NCI-H1436 (cell line): ENCODE results near the gene ZWINT.

Source experiments
- DNase-seq: peaks from one replicate; lab custom pipeline; 2025; lab: John Stamatoyannopoulos, UW

The ZWINT gene

GRCh38 chr10:56360967-56361612 lies at the start of gene ZWINT:
Gene ZWINT (minus strand): TSS chr10:56361259. CDS start chr10:56361236, 23 bp downstream.
- peak; percentile 94 for DNase-seq

GRCh38 chr10:56383806-56384205 lies 22.7 kb upstream of the ZWINT start:
- no peak for DNase-seq

GRCh38 chr10:56370217-56371113 lies 9.4 kb upstream of the ZWINT start:
- no peak for DNase-seq

GRCh38 chr10:56360583-56360966 lies 484 bp downstream of the ZWINT start:
- no peak for DNase-seq

GRCh38 chr10:56359837-56360236 lies 1.2 kb downstream of the ZWINT start:
- no peak for DNase-seq

DNA sequence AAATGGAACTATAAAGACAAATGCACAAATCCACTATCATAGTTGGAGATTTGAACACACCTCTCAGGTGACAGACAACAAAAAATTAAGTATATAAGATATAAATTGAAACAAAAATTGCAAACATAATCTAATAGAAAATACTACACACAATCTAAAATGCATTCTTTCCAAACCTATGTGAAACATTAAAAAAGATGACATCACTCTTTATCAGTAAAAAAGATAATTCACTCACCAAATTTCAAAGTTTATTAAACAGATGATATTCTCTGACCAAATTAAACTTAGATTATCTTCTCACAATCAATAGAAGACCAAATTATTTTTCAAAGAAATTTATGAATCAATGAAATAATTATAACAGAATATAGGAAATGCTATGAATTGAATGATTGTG lies 4.0 kb downstream of the ZWINT start:
- DNase-seq: no peak

DNA sequence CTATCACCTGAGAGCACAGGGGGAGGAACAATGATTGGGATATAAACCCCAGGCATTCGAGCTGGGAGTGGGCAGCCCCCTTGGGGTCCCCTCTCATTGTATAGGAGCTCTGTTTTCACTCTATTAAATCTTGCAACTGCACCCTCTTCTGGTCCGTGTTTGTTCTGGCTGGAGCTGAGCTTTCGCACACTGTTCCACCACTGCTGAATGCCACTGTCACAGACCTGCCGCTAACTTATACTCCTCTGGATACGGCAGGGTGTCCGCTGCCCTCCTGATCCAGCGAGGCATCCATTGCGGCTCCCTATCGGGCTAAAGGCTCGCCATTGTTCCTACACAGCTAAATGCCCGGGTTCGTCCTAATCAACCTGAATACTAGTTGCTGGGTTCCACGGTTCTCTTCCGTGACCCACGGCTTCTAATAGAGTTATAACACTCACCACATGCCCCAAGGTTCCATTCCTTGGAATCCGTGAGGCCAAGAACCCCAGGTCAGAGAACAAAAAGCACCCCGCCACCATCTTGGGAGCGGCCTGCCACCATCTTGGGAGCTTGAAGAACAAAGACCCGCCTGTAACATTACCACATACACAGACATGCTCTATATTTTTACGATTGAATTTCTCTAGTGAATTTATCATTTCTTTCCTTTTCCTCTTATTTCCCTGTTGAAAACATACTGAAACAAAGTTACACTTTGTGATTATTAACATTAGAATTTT lies 9.0 kb downstream of the ZWINT start:
- DNase-seq: no peak

- no peak for DNase-seq
These were observed 11.4 kb downstream of the ZWINT start for GRCh38 chr10:56349611-56350010.

DNA sequence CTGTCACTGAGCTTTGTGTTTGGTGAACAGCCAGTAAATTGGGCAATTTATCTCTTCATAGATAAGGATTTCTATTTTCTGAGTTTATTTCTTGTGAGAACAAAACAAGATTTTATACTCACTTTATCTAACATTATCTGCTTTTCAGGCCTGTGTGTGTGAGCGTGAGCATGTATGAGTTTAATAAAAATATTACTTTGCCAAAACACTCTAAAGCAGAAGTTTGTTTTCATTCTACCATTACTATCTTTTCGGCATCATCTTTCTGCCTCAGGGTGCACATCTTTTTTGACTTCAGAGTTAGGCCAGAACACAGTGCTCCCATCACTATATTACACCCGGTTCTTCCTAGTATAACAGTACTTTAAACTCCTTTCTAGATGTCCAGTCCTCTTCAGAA lies 13.0 kb downstream of the ZWINT start:
- no peak for DNase-seq

DNA sequence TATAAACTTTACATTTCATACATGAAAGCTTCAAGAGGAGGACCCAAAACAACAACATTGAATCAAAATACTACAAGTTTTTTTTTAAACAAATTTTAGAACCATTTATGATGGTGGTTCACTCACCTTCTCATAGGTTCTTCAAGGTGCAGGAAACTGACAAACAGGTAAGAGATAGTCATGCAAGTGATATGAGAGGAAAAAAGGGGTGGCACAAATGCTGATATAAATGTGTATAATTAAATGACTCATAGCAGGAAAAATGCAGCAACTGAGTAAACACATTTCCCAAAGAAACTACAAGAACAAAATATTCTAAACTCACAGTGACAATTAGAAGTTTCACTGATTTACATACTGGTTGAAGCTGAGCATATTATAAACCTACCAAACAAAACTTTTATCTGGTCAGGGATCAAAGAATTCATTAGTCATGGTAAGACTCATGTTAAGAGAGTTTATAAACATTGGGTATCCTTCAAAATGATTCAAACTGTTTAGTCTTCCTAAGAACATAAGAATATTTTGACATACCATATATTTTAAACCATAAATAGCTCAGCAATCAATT lies 14.1 kb downstream of the ZWINT start:
- DNase-seq: no peak

DNA sequence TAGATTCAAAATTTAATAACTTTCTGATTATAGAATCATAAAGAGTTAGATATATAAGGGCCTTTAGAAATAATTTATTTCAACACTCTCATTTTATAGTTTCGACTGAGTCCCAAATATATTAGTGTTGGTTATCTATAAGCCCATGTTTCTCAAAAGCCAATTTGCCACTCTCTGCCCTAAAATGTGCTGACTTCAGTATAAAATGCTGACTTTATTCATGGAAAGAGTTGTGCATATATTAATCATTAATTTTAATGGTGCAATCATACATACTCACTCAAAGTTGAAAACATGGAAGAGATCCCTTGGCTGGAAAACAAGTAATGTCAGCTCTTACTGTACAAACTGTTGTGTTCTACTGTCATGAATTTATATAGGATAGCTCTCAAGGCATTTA lies 19.4 kb downstream of the ZWINT start:
- no peak for DNase-seq

DNA sequence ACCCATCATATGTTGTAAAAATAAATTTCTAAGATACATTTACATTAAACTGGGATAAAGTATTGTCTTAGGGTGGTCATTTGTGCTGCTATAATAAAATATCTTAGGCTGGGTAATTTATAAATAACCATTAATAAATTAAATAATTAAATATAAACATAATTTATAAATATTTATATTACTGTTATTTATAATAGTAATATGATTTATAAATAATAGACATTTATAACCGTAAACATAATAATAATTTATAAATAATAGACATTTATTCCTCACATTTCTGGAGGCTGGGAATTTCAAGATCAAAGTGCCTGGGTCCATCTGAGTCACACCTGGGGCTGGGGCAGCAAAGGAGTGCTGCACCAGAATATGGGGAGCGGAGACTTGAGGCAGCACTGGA lies 31.1 kb downstream of the ZWINT start:
- no peak for DNase-seq

GRCh38 chr10:56327118-56327517 lies 33.9 kb downstream of the ZWINT start:
- no peak for DNase-seq

DNA sequence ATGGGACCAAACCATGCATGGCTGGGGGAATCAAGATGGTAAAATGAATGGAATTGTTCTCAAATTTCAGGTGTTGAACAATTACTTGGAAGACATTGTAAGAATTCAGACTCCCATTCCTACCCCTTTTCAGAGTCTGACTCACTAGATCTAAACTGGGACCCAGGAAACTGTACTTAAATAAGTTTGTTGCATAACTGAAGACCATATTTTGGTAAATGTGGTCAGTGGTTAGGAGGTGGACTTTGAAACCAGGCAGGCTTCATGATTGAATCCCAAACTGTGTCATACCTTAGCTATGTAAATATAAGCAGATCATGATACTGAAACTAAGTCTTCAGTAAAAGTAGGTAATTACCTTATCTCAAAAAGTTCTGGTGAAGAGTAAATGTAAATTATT lies 41.7 kb downstream of the ZWINT start:
- no peak for DNase-seq

DNA sequence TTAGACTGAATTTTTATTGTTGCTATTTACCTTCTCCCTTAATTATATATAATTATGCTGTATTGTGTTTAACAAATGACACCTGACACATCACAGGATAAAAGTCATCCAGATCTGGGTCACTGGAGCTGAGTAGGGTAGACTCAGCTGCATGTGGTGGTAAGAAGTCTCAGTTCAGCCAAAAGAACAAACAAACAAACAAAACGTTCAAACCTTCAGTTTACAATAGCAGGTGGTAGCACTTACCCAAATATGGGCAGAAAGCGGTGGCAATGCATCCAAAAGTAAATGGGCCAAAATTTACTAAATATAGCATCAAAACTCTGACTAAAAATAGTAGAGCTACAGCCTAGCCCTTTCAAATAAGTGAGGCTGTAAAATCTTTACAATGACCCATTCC lies 42.2 kb downstream of the ZWINT start:
- DNase-seq: no peak

- DNase-seq: no peak
These were observed 43.5 kb downstream of the ZWINT start for GRCh38 chr10:56317603-56318002.

DNA sequence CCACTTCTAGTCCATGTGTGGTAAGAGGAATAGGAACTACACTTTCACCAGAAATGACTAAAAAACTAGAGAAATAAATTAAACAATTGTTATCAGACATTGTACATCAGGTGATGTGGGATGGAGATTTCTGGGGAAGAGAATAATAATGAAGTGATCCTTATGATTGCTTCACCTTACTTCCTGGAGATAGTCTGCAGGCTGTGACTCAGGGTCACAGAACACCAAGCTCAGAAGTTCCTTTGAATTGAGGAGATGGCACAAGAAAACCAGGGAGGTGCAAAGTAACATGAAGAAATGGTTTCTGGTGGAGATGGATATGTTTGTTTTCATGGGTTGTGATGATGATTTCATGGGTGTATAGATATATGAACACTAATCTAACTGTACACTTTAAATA lies 44.5 kb downstream of the ZWINT start:
- DNase-seq: no peak
